ENCODE data around the gene GBE1.
"Not testable (repeated sequence)": the region's sequence is repeated elsewhere in the genome, so short reads cannot be mapped to it uniquely, and the experiment has no call there.

The GBE1 gene

GRCh38 chr3:81753416-81754027 lies 7.9 kb downstream of the GBE1 start:
- H3K4me1 ChIP-seq (ENCODE audit: insufficient read depth, low read length): peaks cover 10% of the 10 kb centered on the region; the same call in 1 of the 2 replicates
- 95% methylated on average over 2 of the region's 2 CpGs for WGBS

DNA sequence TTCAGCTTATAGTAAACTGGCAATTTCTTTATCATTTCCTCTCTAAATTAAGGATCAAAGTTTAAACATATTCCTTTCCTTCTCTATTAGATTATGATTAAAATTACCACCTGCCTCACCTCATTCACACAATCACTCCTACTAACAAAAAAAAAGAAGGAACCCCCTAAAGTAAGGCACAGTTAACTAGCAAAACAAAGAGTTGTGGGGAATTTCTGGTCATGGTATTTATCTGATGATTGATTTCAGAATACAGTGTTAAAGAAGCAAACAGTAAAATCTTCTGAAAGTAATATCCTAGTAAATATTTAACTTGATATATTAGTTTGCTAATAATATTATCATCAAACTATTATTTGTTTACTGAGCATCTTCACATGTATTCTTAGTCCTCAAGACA lies 8.8 kb downstream of the GBE1 start:
- H3K27ac ChIP-seq (ENCODE audit: low read depth, low read length): no peak overlapping the region
- H3K36me3 ChIP-seq (ENCODE audit: insufficient read depth, low read length): no peaks in the 10 kb centered on the region
- no peak overlapping the region for H3K9ac ChIP-seq (ENCODE audit: low read depth, low read length)
- H3K4me1 ChIP-seq (ENCODE audit: insufficient read depth, low read length): peaks cover 10% of the 10 kb centered on the region; the same call in 1 of the 2 replicates
- H3K9me3 ChIP-seq (ENCODE audit: insufficient read depth, low read depth, low read length): no peaks in the 10 kb centered on the region
- H3K4me3 ChIP-seq (ENCODE audit: low read length): no peak overlapping the region
- H3K27me3 ChIP-seq (ENCODE audit: insufficient read depth, low read length): no peaks in the 10 kb centered on the region

More at GRCh38 chr3:81753416-81754027, 7.9 kb downstream of the GBE1 start:
- H3K27me3 ChIP-seq (ENCODE audit: insufficient read depth, low read length): no peaks in the 10 kb centered on the region
- no peaks in the 10 kb centered on the region; the same call in 1 of the 2 replicates for H3K9me3 ChIP-seq (ENCODE audit: insufficient read depth, low read depth, low read length)
- H3K27ac ChIP-seq (ENCODE audit: low read depth, low read length): no peak overlapping the region
- no peak overlapping the region for H3K4me3 ChIP-seq (ENCODE audit: low read length)
- peaks cover 2% of the 10 kb centered on the region; the same call in 1 of the 2 replicates for H3K36me3 ChIP-seq (ENCODE audit: insufficient read depth, low read length)
- no peak overlapping the region for H3K9ac ChIP-seq (ENCODE audit: low read depth, low read length)

DNA sequence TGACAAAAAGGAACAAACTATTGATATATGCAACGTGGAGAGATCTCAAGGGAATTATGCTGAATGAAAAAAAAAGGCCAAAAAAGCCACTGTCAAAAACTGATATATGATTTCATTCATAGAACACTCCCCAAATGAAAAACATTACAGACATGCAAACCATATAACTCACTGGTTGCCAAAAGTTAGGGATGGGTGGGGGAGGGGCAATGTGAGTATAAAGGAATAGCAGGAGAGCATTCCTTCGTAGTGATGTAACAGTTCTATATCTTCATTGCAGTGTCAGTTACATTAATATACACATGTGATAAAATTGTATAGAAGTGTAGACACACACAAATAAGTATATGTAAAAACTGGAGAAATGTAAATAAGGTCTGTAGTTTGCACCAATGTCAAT lies 12.2 kb downstream of the GBE1 start:
- 100% methylated on average over 1 of the region's 2 CpGs for WGBS

GRCh38 chr3:81747280-81747679 lies 14.2 kb downstream of the GBE1 start:
- not testable (repeated sequence) for H3K4me3 ChIP-seq (ENCODE audit: low read length); H3K27me3 ChIP-seq (ENCODE audit: insufficient read depth, low read length); H3K9ac ChIP-seq (ENCODE audit: low read depth, low read length); H3K27ac ChIP-seq (ENCODE audit: low read depth, low read length); H3K9me3 ChIP-seq (ENCODE audit: insufficient read depth, low read depth, low read length); H3K36me3 ChIP-seq (ENCODE audit: insufficient read depth, low read length)
- peaks cover 28% of the 10 kb centered on the region for H3K4me1 ChIP-seq (ENCODE audit: insufficient read depth, low read length)
- 92% methylated on average over 4 of the region's 4 CpGs for WGBS

More for the DNA sequence above, 12.2 kb downstream of the GBE1 start:
- Histone ChIP-seq H3K9me3 (ENCODE audit: insufficient read depth, low read depth, low read length) (no peaks in the 10 kb centered on the region), H3K9ac (ENCODE audit: low read depth, low read length) (no peak overlapping the region), H3K4me1 (ENCODE audit: insufficient read depth, low read length) (peaks cover 13% of the 10 kb centered on the region; the same call in 1 of the 2 replicates), H3K27me3 (ENCODE audit: insufficient read depth, low read length) (no peaks in the 10 kb centered on the region), H3K36me3 (ENCODE audit: insufficient read depth, low read length) (no peaks in the 10 kb centered on the region), H3K27ac (ENCODE audit: low read depth, low read length) (peak overlapping the region; percentile 47; the same call in 1 of the 2 replicates), H3K4me3 (ENCODE audit: low read length) (no peak overlapping the region)

GRCh38 chr3:81744366-81744765 lies 17.1 kb downstream of the GBE1 start:
- no peak overlapping the region; the same call in 1 of the 2 replicates for H3K27ac ChIP-seq (ENCODE audit: low read depth, low read length)
- no peaks in the 10 kb centered on the region for H3K9me3 ChIP-seq (ENCODE audit: insufficient read depth, low read depth, low read length)
- H3K36me3 ChIP-seq (ENCODE audit: insufficient read depth, low read length): no peaks in the 10 kb centered on the region
- peaks cover 22% of the 10 kb centered on the region for H3K4me1 ChIP-seq (ENCODE audit: insufficient read depth, low read length)
- no peak overlapping the region for H3K4me3 ChIP-seq (ENCODE audit: low read length)
- H3K9ac ChIP-seq (ENCODE audit: low read depth, low read length): no peak overlapping the region
- H3K27me3 ChIP-seq (ENCODE audit: insufficient read depth, low read length): no peaks in the 10 kb centered on the region

- Histone ChIP-seq H3K4me1 (ENCODE audit: insufficient read depth, low read length) (peaks cover 19% of the 10 kb centered on the region), H3K9ac (ENCODE audit: low read depth, low read length) (peak overlapping the region; percentile 3; the same call in 1 of the 2 replicates), H3K27ac (ENCODE audit: low read depth, low read length) (no peak overlapping the region; the same call in 1 of the 2 replicates), H3K27me3 (ENCODE audit: insufficient read depth, low read length) (no peaks in the 10 kb centered on the region), H3K4me3 (ENCODE audit: low read length) (no peak overlapping the region), H3K9me3 (ENCODE audit: insufficient read depth, low read depth, low read length) (no peaks in the 10 kb centered on the region), H3K36me3 (ENCODE audit: insufficient read depth, low read length) (no peaks in the 10 kb centered on the region)
- WGBS: 85% methylated on average over 5 of the region's 5 CpGs
Observed at GRCh38 chr3:81743096-81744025, 18.1 kb downstream of the GBE1 start.

- Histone ChIP-seq H3K36me3 (ENCODE audit: insufficient read depth, low read length) (no peaks in the 10 kb centered on the region), H3K9me3 (ENCODE audit: insufficient read depth, low read depth, low read length) (no peaks in the 10 kb centered on the region), H3K27ac (ENCODE audit: low read depth, low read length) (no peak overlapping the region; the same call in 1 of the 2 replicates), H3K27me3 (ENCODE audit: insufficient read depth, low read length) (no peaks in the 10 kb centered on the region), H3K4me3 (ENCODE audit: low read length) (no peak overlapping the region), H3K9ac (ENCODE audit: low read depth, low read length) (no peak overlapping the region), H3K4me1 (ENCODE audit: insufficient read depth, low read length) (peaks cover 19% of the 10 kb centered on the region)
- 96% methylated on average over 6 of the region's 6 CpGs for WGBS
Observed at GRCh38 chr3:81742581-81742980, 18.9 kb downstream of the GBE1 start.

- no peaks in the 10 kb centered on the region for H3K27me3 ChIP-seq (ENCODE audit: insufficient read depth, low read length)
- WGBS: 100% methylated on average over 1 of the region's 1 CpG
- no peak overlapping the region for H3K9ac ChIP-seq (ENCODE audit: low read depth, low read length)
- peaks cover 19% of the 10 kb centered on the region for H3K4me1 ChIP-seq (ENCODE audit: insufficient read depth, low read length)
- no peak overlapping the region for H3K4me3 ChIP-seq (ENCODE audit: low read length)
- no peak overlapping the region for H3K27ac ChIP-seq (ENCODE audit: low read depth, low read length)
- H3K36me3 ChIP-seq (ENCODE audit: insufficient read depth, low read length): no peaks in the 10 kb centered on the region
- H3K9me3 ChIP-seq (ENCODE audit: insufficient read depth, low read depth, low read length): no peaks in the 10 kb centered on the region
Observed at GRCh38 chr3:81741216-81741615, 20.2 kb downstream of the GBE1 start.

DNA sequence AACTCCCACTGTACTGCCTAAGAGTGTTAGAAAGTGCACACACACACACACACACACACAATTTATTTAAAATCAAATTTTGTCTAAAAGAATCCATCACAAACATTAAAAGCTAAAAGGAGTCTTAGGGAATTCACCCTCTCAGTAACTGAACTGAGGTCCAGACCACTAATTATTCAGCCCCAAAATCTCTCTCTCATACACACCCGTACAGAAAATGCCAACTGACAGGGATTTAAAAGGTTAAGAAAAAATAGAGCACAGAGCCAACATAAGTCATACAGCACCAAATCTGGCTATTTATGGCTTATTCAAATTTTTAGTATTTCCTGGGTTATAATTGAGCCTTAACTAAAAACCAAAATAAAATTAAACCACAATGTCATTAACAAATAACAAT lies 20.7 kb downstream of the GBE1 start:
- H3K4me3 ChIP-seq (ENCODE audit: low read length): no peak overlapping the region
- H3K27me3 ChIP-seq (ENCODE audit: insufficient read depth, low read length): no peaks in the 10 kb centered on the region
- H3K27ac ChIP-seq (ENCODE audit: low read depth, low read length): no peak overlapping the region
- no peaks in the 10 kb centered on the region for H3K9me3 ChIP-seq (ENCODE audit: insufficient read depth, low read depth, low read length)
- no peaks in the 10 kb centered on the region for H3K36me3 ChIP-seq (ENCODE audit: insufficient read depth, low read length)
- no CpG with 5 or more reads among the region's 1 CpG for WGBS
- peaks cover 19% of the 10 kb centered on the region for H3K4me1 ChIP-seq (ENCODE audit: insufficient read depth, low read length)
- no peak overlapping the region for H3K9ac ChIP-seq (ENCODE audit: low read depth, low read length)

DNA sequence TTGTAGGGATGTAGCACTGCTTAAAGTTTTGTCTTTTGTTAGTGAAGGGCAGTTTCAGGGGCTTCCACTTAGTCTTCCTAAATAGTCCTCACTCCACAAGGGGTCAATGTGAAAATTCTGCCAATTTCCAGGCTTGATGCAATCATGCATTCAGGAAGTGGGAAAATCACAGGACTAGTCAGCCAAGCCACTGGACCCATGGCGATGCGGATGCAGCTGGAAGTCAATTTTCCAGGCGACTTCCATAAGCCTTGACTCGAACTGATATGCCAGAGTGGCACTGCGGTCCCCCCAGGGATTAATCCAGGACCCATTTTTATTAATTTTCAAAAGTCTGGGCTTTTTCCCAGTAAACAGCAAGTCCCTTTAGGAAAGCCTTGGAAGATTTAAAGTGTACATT lies 26.1 kb downstream of the GBE1 start:
- no peaks in the 10 kb centered on the region for H3K4me1 ChIP-seq (ENCODE audit: insufficient read depth, low read length)
- no peaks in the 10 kb centered on the region for H3K36me3 ChIP-seq (ENCODE audit: insufficient read depth, low read length)
- no peak overlapping the region for H3K27ac ChIP-seq (ENCODE audit: low read depth, low read length)
- no peak overlapping the region for H3K4me3 ChIP-seq (ENCODE audit: low read length)
- no peak overlapping the region for H3K9ac ChIP-seq (ENCODE audit: low read depth, low read length)
- WGBS: 95% methylated on average over 5 of the region's 5 CpGs
- no peaks in the 10 kb centered on the region for H3K27me3 ChIP-seq (ENCODE audit: insufficient read depth, low read length)
- 0 out of 2 replicates have a peak, but pooled peaks cover 2% of the 10 kb centered on the region for H3K9me3 ChIP-seq (ENCODE audit: insufficient read depth, low read depth, low read length)

DNA sequence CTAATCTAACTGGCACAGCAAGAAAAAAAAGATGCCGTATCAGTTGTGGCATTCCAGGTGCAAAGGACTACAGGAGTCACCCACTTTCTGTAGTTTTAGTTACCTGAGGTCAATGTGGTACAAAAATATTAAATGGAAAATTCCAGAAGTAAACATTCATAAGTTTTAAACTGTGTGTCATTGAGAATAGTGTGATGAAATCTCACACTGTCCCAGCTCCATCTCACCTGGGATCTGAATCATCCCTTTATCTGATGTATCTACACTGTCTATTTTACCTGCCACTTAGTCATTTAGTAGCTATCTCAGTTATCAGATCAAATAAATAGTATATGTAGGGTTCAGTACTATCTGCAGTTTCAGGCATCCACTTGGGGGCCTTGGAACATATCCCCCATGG lies 26.7 kb downstream of the GBE1 start:
- H3K27me3 ChIP-seq (ENCODE audit: insufficient read depth, low read length): no peaks in the 10 kb centered on the region
- no peaks in the 10 kb centered on the region for H3K36me3 ChIP-seq (ENCODE audit: insufficient read depth, low read length)
- no peaks in the 10 kb centered on the region for H3K4me1 ChIP-seq (ENCODE audit: insufficient read depth, low read length)
- H3K4me3 ChIP-seq (ENCODE audit: low read length): no peak overlapping the region
- 93% methylated on average over 1 of the region's 1 CpG for WGBS
- no peak overlapping the region for H3K27ac ChIP-seq (ENCODE audit: low read depth, low read length)
- 0 out of 2 replicates have a peak, but pooled peaks cover 2% of the 10 kb centered on the region for H3K9me3 ChIP-seq (ENCODE audit: insufficient read depth, low read depth, low read length)
- no peak overlapping the region for H3K9ac ChIP-seq (ENCODE audit: low read depth, low read length)
